Activated naive CD4-positive, alpha-beta T cell treated with Interleukin-2 at 50 U/mL for 16 hours (primary cell): ENCODE results near the gene GFER.
"Not testable (repeated sequence)": the region's sequence is repeated elsewhere in the genome, so short reads cannot be mapped to it uniquely, and the experiment has no call there.

ENCODE experiments used
- DNase-seq: peaks from one replicate; pipeline ENCODE4 v3.0.0-alpha.2; 2020

Gene GFER

DNA sequence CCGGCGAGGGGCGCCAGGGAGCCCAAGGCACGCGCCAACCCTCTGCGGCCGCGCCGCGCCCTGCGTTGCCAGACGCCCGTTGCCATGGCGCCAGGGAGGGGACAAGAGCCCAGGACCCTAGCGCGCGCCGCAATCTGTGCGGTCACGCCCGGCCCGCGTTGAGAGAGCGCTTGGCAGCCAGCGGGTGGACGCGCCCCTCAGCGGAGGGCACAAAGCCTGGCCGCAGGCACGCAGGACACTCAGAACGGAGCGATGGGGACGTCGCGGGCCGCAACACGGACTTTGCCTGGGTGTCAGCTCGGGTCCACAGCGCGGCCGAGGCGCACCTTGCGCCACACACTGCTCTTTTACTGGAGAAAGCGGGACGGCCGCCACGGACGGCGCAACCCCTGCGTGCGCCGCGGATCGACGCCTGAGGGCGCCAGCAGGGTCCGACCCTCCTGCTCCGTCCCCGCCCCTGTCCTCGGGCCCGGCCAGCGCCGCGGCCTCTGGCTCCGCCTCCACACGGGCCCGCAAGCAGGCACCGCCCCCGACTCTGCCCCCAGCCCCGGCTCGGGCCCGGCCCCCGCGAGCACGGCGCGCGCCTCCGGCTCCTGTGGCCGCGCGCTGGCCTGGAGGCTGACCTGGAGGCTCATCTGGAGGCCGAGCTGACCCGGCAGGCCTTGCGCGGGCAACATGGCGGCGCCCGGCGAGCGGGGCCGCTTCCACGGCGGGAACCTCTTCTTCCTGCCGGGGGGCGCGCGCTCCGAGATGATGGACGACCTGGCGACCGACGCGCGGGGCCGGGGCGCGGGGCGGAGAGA is at the start of gene GFER:
Gene GFER, plus strand, starts transcription at position 650 of the 803 bp plus-strand sequence. Its CDS starts 26 bp downstream, at position 676.
- peak; percentile 79 for DNase-seq

DNA sequence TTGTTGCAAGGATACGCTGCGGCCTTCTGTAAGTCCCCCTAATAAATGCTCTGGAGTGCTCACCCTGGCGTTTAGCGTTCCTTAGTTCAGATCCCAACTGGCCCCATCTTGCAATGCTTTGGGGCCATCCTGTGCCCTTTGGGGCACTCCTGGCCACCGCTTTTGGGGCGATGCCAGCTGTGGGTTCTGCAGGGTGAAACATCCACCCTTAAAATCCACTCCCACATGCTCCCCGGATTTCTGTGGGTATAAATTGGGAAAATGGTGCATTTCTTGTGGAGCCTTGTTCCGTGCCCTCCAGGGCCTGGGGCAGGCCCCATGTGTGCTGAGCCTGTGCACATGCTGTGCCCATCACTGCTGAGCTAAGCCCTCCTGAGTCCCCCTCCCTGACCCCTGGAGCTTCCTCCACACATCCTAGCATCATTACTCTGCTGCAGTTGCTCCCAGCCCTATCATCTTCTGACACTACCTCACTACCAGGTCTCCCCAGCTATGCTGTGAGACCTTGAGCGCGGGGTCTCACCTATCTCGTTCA is 47.0 kb upstream of the GFER start:
- no peak for DNase-seq

GRCh38 chr16:1938316-1938715 is 45.7 kb upstream of the GFER start:
- no peak for DNase-seq

DNA sequence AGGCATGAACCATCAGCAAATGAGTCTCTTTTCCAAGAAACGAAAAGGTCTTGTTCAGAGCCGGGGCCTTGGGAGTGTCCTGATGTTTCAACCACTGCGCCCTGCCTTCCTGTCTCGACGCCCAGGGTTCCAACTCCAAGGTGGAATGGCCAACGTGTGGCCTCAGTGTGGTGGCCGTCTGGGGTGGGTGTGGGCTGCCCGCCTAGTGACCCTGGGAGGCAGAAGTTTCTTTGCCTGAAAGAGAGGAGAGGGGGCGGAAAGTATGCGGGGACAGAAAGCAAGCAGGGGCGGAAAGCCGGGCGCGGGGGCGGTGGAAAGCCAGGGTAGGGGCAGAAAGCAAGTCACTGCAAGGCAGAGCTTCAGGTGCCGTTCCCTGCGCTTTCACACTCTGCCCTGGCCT is 45.1 kb upstream of the GFER start:
- DNase-seq: no peak

- DNase-seq: not testable (repeated sequence)
Observed at GRCh38 chr16:1939833-1940232, 44.2 kb upstream of the GFER start.

GRCh38 chr16:1940273-1941161 is 43.5 kb upstream of the GFER start:
- no peak for DNase-seq

GRCh38 chr16:1941162-1942046 is 42.6 kb upstream of the GFER start:
- DNase-seq: no peak

- DNase-seq: no peak
Observed at GRCh38 chr16:1942047-1942809, 41.8 kb upstream of the GFER start.

- peak; percentile 99 for DNase-seq
Observed at GRCh38 chr16:1942810-1943726, 40.9 kb upstream of the GFER start, which contains the start of gene MSRB1. TSS of gene MSRB1 (minus strand) at chr16:1943199. CDS start at chr16:1943156, 43 bp downstream.

GRCh38 chr16:1944612-1945199 is 39.3 kb upstream of the GFER start:
- DNase-seq: no peak

DNA sequence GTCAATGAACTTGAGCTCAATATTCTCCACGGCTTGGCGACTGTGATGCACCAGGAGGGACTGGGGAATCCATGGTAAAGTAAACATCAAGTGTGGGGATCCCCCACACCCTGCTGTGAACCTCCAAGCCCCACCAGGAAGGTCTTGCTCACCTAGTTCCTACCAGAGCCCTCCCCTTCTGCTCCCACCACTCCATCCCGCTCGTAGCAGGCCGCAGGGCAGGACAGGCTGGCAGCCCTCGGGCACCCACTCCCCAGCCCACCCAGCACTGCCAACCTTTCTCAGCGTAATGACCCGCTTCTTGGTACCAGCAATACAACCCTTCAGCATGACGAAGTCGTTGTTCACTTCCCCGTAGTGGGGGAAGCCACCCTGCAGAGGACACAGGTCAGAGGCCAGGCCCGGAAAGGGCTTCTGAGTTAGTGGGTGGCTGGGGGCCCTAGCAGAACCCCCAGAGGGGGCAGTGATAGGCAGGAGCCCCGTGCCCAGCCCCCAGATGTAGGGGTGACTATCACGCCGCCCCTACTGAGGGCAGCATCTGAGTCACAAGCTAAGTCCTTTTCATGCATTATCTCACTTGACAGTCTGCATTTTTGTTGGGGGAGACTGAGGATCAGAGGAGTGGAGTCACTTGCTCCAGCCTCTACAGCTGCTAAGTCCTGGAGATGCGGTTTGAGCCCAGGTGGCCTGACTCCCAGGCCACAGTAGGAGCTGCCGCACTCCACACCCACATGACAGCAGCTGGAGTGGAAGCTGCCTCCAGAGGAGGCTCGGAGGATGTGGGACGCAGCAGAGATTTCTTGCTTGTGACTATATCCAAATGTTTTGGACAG is 38.2 kb upstream of the GFER start:
- DNase-seq: no peak

DNA sequence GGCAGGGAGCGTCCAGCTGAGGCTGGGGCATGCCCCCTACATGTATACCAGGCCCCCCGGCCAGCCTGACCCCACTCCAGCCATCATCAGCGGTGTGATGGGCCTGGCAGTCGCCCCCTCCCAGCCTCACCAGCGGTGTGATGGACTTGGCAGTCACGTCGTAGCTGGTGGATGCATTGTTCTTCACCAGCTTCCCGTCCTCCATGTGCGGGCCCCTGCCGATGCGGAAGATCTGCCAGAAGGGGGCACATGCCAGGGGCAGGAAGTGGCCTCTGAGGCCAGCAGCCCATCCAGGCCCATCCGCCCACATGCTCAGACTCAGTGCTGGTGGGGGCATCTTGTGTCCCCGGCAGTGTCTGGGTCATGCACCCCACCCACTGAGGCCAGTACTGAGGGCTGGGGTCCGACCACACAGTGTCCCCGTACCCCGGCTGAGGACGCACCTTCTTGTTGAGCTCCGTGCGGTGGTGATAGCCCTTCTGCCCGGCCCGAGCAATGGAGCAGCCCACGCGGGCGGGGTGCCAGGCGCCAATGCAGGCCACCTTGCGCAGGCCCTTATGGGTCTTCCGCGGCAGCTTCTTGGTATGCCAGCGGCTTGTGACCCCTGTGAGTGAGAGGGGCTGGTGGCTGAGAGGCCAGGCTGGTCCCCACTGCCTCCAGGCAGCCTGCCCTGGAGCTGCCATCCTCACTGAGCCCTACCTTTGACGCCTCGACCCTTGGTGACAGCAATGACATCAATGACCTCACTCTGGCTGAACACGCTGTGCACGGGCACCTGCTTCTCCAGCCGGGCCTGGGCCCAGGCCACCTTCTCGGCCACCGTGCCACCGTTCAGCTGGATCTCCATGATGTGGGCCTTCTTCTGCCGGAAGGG is 37.3 kb upstream of the GFER start:
- DNase-seq: no peak

DNA sequence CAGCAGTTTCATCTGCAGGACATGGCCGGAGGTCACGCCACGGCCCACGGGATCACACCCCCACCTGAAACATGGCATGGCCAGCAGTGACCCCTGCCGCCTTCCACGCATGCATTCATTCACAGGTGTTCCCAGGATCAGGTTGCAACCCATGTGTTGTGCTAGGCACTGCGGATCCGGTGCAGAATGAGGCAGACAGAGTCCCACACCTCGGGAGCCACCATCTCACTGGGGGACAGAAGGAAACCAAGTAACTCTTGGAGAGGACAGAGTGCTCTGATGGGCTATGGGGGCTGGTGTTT is 36.7 kb upstream of the GFER start:
- DNase-seq: no peak

DNA sequence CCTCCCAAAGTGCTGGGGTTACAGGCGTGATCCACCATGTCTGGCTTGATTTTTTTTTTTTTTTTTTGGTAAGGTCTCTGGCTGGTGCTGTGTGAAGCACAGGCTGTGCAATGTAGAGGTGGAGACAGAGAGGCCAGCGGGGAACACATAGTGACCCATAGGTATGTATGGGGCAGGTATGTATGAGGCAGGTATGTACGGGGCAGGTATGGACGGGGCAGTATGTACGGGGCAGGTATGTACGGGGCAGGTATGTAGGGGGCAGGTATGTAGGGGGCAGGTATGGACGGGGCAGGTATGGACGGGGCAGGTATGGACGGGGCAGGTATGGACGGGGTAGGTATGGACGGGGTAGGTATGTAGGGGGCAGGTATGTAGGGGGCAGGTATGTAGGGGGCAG is 34.5 kb upstream of the GFER start:
- DNase-seq: no peak

- DNase-seq: no peak
Observed at GRCh38 chr16:1950047-1950446, 33.9 kb upstream of the GFER start.

DNA sequence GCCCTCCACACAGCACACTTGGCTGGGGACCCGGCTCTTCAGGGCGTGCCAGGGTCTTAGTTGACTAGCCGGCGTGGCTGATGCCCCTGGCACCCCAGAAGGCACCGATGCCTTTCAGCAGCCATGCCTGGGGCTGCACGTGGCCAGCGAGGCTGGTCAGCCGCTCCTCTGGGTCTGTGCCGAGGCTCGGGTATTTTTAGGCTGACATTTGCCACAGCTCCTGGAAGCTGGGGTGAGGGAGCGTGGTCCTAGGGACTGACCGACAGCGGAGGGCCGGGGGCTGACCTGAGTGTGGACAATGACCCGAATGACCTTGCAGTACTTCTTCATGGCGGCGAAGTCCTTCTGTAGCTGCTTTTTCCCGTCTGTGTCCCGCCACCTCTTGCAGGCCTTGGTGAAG is 33.4 kb upstream of the GFER start:
- DNase-seq: no peak

GRCh38 chr16:1953734-1954133 is 30.3 kb upstream of the GFER start:
- no peak for DNase-seq

- not testable (repeated sequence) for DNase-seq
Observed at GRCh38 chr16:1957434-1958142, 26.4 kb upstream of the GFER start.
